Activated naive CD8-positive, alpha-beta T cell treated with anti-CD3 and anti-CD28 coated beads for 36 hours (primary cell): ENCODE results near the gene NPPA. TPM values are rescaled to one million over a fixed set of nuclear protein-coding genes. Genes with fewer than 3 reads are reported as not detected.
"Not testable (repeated sequence)": the region's sequence is repeated elsewhere in the genome, so short reads cannot be mapped to it uniquely, and the experiment has no call there.

ENCODE experiments used
- DNase-seq: peaks from one replicate; pipeline ENCODE4 v3.0.0; 2021
- H3K27ac Mint-ChIP-seq: one replicate; pipeline ENCODE4 v1.8.0; 2022; ENCODE audit warnings: mild to moderate bottlenecking, moderate library complexity, mixed read lengths
- H3K27me3 Mint-ChIP-seq: one replicate; pipeline ENCODE4 v1.8.0; 2022; ENCODE audit warnings: mild to moderate bottlenecking, mixed read lengths
- H3K36me3 Mint-ChIP-seq: one replicate; pipeline ENCODE4 v1.8.0; 2021; ENCODE audit warnings: mild to moderate bottlenecking, mixed read lengths
- H3K4me1 Mint-ChIP-seq: one replicate; pipeline ENCODE4 v1.8.0; 2021; ENCODE audit warnings: mixed read lengths
- H3K4me3 Mint-ChIP-seq: one replicate; pipeline ENCODE4 v1.8.0; 2022; ENCODE audit warnings: mild to moderate bottlenecking, moderate library complexity, mixed read lengths
- H3K9me3 Mint-ChIP-seq: one replicate; pipeline ENCODE4 v1.8.0; 2022; ENCODE audit warnings: mixed read lengths
- total RNA-seq, 2 experiments: library from RNA; stranded (reverse); gene quantifications; one replicate each; pipeline ENCODE4 v1.2.3, GENCODE V29; 2021

Gene NPPA
- total RNA-seq, 2 experiments from 2014 or later, result not detected

DNA sequence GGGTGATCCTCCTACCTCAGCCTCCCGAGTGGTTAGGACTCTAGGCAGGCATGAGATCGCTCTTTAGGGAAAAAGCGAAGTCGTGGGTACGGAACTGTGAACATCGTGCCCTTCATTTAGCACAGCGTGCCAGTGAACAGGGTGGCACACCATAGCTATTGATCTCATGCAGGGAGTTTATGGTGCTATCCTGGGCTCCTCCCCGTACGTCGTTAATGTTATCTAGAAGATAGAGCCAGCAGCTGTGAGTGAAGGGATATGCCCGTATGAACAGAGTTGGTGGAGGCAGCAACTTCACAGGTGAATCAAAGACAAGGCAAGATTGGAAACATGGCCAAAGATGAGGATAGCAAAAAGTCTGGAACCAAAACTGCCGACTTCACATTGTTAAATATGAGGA lies 30.4 kb downstream of the NPPA start:
- Mint-ChIP-seq H3K9me3 (no peaks in the 10 kb centered on the region), H3K27me3 (no peaks in the 10 kb centered on the region), H3K27ac (no peak overlapping the region), H3K4me1 (peaks cover 2% of the 10 kb centered on the region), H3K36me3 (peaks cover 8% of the 10 kb centered on the region), H3K4me3 (no peak overlapping the region)
- DNase-seq, result no peak

DNA sequence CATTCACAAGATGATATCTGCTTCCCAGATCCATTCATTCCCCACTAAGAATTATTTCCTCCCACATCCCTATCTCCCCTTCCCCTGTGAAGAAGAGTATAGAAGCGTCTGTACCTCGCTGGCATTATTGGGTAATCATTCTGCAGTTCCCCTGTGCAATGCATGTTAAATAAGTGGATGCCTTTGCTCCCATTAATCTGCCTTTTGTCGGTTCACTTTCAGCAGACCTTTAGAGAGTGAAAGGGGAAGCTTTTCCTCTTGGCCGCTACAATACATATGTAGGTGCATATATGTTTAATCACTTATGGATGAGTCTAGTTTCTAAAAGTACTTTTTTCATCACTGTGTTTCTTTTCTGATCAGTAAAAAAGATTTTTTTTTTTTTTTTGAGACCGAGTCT lies 34.6 kb downstream of the NPPA start:
- Mint-ChIP-seq H3K27me3 (no peaks in the 10 kb centered on the region), H3K36me3 (peaks cover 14% of the 10 kb centered on the region), H3K4me1 (peaks cover 11% of the 10 kb centered on the region), H3K4me3 (no peak overlapping the region), H3K9me3 (no peaks in the 10 kb centered on the region), H3K27ac (no peak overlapping the region)
- no peak for DNase-seq

DNA sequence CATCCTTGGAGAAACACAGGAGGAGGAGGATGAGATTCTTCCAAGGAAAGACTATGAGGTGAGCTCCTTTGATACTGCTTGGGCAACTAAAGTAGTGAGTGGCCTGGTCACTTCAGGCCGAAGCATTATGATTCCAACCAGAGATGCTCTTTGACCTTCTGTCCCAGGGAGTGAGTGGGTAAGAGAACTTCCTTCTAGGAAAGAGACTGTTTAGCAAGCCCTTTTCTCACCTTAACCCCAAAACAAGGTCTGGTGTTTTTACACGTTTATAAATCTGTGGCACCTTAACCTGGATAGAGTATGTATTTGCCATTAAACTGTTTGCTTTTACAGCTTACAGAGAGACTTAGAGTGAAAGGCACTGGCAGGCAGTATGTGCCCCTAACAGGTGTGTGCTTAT lies 40.5 kb downstream of the NPPA start:
- Mint-ChIP-seq H3K36me3 (peaks cover 10% of the 10 kb centered on the region), H3K27me3 (no peaks in the 10 kb centered on the region), H3K27ac (peak overlapping the region; percentile 87), H3K9me3 (no peaks in the 10 kb centered on the region), H3K4me3 (peak overlapping the region; percentile 93), H3K4me1 (peaks cover 50% of the 10 kb centered on the region)
- no peak for DNase-seq

DNA sequence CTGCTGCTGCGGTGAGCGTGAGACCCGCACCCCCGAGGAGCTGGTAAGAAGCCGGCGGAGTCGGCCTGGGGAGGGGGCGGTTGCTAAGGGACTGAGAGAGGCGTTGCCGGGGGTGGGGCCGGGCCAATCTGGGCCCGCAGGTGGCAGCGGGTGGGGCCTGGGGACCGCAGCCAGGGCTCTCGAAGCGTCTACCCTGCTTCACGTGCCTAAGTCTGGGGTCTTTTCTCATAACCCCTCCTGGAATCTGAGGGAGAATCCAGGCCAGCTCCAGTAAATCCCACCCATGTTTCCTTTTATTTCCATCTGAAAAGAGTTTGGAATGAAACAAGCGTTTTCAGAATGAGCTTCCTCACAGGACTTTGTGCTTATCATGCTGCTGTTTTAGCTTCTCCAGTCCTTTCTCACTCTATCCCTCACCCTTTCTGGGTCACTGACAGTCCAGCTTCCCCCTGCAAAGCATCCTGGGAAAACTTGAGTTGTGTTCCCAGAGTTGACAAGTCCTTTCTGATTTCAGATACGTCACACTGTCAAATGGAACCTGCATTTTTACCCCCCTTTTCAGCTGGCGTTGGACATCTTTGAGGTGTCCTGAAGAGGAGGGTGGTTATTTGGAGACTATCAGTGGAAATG lies 41.2 kb downstream of the NPPA start:
- H3K27ac Mint-ChIP-seq, result peak overlapping the region; percentile 87
- H3K4me3 Mint-ChIP-seq, result peak overlapping the region; percentile 93
- H3K4me1 Mint-ChIP-seq, result peaks cover 49% of the 10 kb centered on the region
- peaks cover 4% of the 10 kb centered on the region for H3K36me3 Mint-ChIP-seq
- DNase-seq, result no peak
- H3K9me3 Mint-ChIP-seq, result no peaks in the 10 kb centered on the region
- no peaks in the 10 kb centered on the region for H3K27me3 Mint-ChIP-seq

DNA sequence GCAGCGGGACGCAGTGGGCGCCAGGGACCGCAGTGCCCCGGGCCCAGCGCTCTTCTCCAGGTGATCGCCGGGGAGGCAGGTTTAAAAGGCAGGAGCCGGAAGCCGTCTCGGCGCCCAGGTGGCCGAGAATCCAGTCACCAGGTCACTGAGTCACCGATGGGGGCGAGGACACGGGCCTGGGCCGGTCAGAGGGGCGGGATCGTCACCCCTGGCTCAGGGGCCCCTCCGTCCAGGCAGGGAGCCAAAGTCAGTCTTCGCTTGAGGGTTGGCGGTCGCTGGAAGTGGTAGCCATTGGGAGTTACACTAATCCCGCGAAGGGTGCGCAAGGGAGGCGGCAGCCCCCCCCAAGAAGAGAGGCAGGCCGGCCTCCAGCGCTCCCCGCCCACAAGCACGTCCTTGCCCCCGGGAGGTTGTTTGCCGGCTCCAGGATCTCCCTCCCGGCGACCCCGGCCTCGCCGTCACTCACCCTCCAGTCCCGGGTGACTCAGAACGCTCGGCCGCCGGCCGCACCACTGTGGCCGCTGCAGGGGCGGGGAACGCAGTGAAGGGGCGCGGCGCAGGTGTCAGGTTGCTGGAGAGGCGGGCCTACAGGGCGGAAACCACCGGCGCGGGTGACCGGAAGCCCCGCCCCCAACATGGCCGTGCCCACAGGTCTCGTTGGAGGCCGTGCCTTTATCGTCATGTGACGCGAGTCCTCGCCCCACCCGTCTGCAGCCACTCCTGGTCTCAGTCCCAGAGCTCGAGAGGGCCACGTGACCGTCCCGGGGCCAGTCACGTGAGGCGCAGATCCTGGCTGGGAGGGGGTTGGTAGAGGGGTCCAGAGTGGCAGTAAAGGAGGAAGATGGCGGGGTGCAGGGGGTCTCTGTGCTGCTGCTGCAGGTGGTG lies 41.9 kb downstream of the NPPA start, which contains the start of the genes CLCN6 and MTHFR:
Gene CLCN6, plus strand, starts transcription at position 770 of the 885 bp plus-strand sequence. Its CDS starts 72 bp downstream, at position 842.
Gene MTHFR, minus strand, starts transcription at position 543 of the 885 bp plus-strand sequence. CDS start 2,848 bp downstream, outside the sequence.
- H3K36me3 Mint-ChIP-seq, result peaks cover 4% of the 10 kb centered on the region
- H3K9me3 Mint-ChIP-seq, result no peaks in the 10 kb centered on the region
- H3K4me1 Mint-ChIP-seq, result peaks cover 49% of the 10 kb centered on the region
- DNase-seq, result peak; percentile 99
- H3K27me3 Mint-ChIP-seq, result no peaks in the 10 kb centered on the region
- H3K27ac Mint-ChIP-seq, result peak within 1 kb of the TSS; percentile 87
- H3K4me3 Mint-ChIP-seq, result peak within 1 kb of the TSS; percentile 93

DNA sequence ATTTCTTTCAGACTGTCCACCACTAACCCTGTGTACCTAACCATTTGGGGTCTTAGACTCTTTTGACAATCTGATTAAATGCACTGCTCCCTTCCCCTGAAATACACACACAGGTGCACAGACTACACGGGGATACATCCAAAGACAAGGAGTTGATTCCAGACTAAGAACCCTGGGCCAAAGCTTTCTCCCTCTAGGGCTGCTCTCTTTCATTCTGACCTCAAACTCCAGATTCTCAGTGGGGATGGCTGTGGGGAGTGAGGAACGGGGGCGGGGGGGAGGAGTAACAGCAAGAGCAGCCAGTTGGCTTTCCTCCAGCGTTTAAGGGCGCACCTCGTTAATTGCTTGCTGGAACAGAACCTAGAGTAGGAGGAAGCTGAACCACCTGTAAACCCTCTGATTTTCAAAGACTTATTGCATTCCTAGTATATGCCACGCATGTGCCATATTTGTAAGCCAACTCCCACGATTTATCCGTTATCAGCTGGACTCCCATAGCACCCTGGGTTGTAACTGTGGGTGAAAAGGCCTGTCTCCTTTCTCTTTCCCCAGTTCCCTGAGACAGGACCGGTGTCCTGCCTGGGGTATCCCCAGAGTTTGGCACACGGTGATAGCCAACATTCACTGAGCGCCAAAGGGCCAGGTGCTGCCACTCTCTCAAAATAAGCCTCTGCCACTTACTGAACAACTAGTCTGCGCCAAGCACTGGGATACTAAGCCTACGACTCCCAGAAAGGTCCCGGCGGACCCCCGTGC lies 42.7 kb downstream of the NPPA start:
- no peaks in the 10 kb centered on the region for H3K27me3 Mint-ChIP-seq
- H3K36me3 Mint-ChIP-seq, result peaks cover 4% of the 10 kb centered on the region
- H3K4me3 Mint-ChIP-seq, result peak overlapping the region; percentile 93
- peaks cover 49% of the 10 kb centered on the region for H3K4me1 Mint-ChIP-seq
- peak overlapping the region; percentile 87 for H3K27ac Mint-ChIP-seq
- DNase-seq, result peak; percentile 31
- H3K9me3 Mint-ChIP-seq, result no peaks in the 10 kb centered on the region

DNA sequence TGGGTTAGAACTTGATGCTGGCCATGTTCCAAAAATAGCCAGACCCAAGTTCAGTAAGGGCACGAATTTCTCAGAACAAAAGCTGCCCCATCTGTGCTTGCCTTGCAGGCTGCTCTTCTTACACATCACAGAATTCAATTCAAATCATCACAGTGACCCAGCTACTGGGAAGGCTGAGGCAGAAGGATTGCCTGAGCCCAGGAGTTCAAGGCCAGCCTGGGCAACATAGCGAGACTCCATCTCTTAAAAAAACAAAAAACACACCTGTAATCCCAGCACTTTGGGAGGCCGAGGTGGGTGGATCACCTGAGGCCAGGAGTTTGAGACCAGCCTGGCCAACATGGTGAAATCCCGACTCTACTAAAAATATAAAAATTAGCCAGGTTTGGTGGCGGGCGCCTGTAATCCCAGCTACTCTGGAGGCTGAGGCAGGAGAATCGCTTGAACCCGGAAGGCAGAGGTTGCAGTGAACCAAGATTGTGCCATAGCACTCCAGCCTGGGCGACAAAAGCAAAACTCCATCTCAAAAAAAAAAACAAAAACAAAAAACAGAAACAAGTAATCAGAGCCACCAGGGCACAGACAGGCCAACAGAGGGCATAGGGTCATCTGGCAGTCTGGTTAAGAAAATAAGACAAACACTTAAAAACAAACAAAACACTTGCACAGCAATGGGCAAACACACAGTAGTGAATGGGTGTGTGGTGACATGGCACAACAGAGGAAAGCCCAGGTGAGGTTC lies 43.5 kb downstream of the NPPA start:
- H3K27me3 Mint-ChIP-seq, H3K36me3 Mint-ChIP-seq, H3K9me3 Mint-ChIP-seq, DNase-seq: not testable (repeated sequence)
- Mint-ChIP-seq H3K4me1 (peaks cover 48% of the 10 kb centered on the region), H3K27ac (peak overlapping the region; percentile 87), H3K4me3 (peak overlapping the region; percentile 93)

DNA sequence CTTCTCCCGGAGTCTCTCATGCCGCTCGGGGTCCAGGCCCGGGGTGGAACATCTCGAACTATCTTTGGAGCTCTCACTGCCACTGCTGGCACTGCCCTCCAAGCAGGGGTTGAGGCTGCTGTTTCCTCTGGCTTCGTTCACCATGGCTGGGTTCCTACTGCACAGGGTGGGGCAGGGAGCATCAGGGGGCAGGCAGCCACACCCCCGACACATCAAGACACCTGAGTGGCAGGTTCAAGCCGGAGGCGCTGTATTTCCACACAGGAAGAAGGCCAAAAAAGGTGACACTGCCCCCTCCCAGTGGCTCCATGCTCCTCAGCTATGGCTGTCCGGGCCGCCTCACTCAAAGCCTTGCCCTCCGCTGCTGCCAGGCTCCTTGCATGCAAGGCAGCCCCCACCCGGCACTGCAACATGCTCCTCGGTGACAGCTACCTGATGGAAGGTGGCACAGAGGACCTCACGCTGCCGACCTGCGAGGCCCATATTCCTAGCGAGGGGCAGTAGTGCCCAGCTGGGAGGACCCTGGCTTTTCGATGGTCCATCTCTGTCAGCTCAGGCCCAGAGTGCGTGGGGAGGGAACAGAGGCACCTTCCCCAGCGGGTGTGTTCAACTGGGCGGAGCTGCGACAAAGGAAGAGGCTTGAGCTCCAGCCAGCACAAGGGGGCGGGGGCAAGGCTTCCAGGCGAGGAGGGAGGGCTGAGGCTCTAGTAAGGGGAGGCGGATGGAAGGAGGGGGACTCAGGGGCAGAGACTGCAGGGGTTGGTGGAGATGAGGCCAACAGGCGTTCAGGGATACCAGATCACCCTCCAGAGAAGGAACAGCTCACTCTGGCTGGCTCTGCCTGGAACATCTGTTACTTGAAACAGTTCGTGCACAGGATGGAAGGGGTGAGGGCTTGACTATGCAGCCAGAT lies 44.4 kb downstream of the NPPA start:
- no peaks in the 10 kb centered on the region for H3K36me3 Mint-ChIP-seq
- H3K27me3 Mint-ChIP-seq, result no peaks in the 10 kb centered on the region
- peak overlapping the region; percentile 93 for H3K4me3 Mint-ChIP-seq
- peak overlapping the region; percentile 72 for H3K27ac Mint-ChIP-seq
- DNase-seq, result peak; percentile 79
- H3K9me3 Mint-ChIP-seq, result no peaks in the 10 kb centered on the region
- H3K4me1 Mint-ChIP-seq, result peaks cover 45% of the 10 kb centered on the region

DNA sequence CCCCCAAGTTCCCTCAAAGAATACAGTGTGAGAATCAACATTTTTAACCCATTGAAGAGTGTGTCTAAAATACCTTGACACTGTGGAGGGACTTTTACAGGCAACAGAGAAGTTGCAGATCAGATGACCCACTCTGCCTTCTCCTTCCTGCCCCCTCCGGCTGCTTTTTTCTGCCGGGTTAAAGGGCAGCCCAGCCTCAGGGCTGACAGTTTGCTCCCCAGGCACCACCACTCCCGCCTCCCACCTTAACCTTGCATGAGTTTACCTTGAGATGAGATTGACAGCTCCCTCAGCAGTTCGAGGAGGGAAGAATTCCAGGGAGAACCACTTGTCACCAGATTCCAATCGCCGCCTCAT lies 45.0 kb downstream of the NPPA start:
- no peaks in the 10 kb centered on the region for H3K9me3 Mint-ChIP-seq
- DNase-seq, result no peak
- no peaks in the 10 kb centered on the region for H3K36me3 Mint-ChIP-seq
- H3K27me3 Mint-ChIP-seq, result no peaks in the 10 kb centered on the region
- peak overlapping the region; percentile 93 for H3K4me3 Mint-ChIP-seq
- H3K27ac Mint-ChIP-seq, result peak overlapping the region; percentile 72
- H3K4me1 Mint-ChIP-seq, result peaks cover 40% of the 10 kb centered on the region

DNA sequence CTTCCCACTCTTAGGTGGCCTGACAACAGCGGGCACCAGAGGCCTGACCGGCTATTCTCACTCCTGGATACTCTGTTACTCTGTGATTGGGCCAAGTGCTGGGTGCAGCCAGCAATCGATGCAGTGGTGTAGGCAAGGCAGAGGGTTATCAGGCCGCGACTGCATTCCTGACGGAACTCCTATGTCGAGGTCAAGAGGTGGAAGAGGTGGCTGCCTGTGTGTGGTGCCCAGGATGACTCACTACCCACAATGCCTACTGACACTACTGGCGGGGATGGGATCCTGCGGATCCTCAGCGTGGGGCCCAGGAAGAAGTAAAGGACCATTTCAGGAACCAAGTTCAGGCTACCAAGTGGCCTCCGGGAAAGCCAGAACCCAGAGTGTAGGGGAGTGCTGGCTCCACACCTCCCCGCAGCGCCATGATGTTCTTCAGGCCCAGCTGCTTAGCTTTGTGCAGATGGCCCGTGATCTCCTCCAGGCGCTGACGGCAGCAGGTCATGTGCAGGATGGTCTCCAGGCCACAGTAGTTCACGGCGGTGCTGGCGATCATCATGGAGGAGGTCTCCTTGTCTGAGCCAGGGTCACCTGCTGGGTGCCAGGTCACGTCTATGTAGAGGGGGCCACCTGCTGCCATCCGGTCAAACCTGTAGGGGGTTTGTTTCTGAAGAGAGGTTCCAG lies 46.7 kb downstream of the NPPA start:
- H3K27ac Mint-ChIP-seq, result no peak overlapping the region
- H3K9me3 Mint-ChIP-seq, result no peaks in the 10 kb centered on the region
- H3K4me3 Mint-ChIP-seq, result no peak overlapping the region
- no peaks in the 10 kb centered on the region for H3K36me3 Mint-ChIP-seq
- H3K4me1 Mint-ChIP-seq, result peaks cover 30% of the 10 kb centered on the region
- DNase-seq, result no peak
- H3K27me3 Mint-ChIP-seq, result no peaks in the 10 kb centered on the region

DNA sequence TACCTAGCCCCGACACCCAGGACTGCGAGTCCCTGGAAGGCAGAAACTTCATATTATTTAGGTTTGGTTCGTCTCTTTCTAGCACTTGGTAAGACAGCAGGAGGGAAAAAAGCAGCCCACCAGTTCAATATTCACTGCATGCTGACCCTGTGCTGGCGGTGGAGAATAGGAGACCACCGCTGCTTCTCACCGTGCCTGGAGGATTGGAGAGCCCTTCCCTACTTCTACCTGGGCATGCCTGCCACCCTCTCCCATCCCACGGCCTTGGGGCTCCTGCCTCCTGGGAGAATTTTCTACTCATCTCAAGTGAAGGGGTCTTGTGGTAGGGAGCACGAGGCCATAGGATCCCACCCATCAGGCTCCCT lies 47.2 kb downstream of the NPPA start:
- peaks cover 30% of the 10 kb centered on the region for H3K4me1 Mint-ChIP-seq
- H3K27ac Mint-ChIP-seq, result no peak overlapping the region
- DNase-seq, result no peak
- H3K9me3 Mint-ChIP-seq, result no peaks in the 10 kb centered on the region
- H3K27me3 Mint-ChIP-seq, result no peaks in the 10 kb centered on the region
- no peak overlapping the region for H3K4me3 Mint-ChIP-seq
- H3K36me3 Mint-ChIP-seq, result no peaks in the 10 kb centered on the region

DNA sequence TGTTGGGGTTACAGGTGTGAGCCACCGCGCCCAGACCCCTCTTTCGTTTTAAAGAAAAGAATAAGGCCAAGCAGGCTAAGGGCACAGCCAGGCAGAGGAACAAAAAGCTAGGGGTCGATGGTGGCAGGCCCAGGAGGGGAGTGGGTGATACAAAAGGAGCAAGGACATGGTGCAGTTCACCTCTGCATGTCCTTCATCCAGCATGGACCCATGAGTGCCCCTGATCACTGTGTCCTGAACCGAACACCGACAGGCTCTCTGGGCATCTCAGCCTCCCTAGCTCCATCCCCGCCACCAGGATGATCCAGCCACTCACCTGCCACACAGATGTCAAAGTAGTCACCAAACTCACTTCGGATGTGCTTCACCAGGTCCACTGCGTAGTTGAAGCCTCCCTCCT lies 47.7 kb downstream of the NPPA start:
- Mint-ChIP-seq H3K4me3 (no peak overlapping the region), H3K27me3 (no peaks in the 10 kb centered on the region), H3K9me3 (no peaks in the 10 kb centered on the region), H3K27ac (no peak overlapping the region), H3K4me1 (peaks cover 27% of the 10 kb centered on the region), H3K36me3 (no peaks in the 10 kb centered on the region)
- DNase-seq, result no peak

DNA sequence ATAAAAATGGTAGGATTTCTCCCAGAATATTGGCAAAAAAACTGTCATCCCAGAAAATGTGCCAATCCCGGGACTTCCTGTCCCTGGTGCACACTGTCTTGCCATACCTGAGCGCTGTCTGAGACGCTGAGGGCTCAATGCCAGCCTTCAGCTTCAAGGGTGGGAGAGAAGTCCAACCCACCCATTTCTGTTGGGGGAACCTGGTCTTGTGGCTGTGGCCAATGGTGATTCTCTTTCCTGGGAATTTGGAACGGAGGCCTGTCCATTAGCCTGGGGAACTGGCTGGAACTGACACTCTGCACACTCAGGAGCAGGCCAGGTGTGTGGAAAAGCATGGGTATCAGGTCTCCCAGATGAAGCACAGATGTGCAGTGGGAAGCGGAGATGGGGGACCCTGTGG lies 48.5 kb downstream of the NPPA start:
- Mint-ChIP-seq H3K4me3 (no peak overlapping the region), H3K9me3 (no peaks in the 10 kb centered on the region), H3K4me1 (peaks cover 21% of the 10 kb centered on the region), H3K36me3 (no peaks in the 10 kb centered on the region), H3K27ac (no peak overlapping the region), H3K27me3 (no peaks in the 10 kb centered on the region)
- DNase-seq, result no peak
